Activated CD8-positive, alpha-beta memory T cell treated with anti-CD3 and anti-CD28 coated beads for 4 hours (primary cell): Measurements from ENCODE around the gene MYCBPAP.

Source experiments
- DNase-seq, 2 donors: peaks; one replicate each; pipeline ENCODE4 v3.0.0-alpha.2; 2020; ENCODE audit warnings: low read depth in 2 of 2

The MYCBPAP gene

DNA sequence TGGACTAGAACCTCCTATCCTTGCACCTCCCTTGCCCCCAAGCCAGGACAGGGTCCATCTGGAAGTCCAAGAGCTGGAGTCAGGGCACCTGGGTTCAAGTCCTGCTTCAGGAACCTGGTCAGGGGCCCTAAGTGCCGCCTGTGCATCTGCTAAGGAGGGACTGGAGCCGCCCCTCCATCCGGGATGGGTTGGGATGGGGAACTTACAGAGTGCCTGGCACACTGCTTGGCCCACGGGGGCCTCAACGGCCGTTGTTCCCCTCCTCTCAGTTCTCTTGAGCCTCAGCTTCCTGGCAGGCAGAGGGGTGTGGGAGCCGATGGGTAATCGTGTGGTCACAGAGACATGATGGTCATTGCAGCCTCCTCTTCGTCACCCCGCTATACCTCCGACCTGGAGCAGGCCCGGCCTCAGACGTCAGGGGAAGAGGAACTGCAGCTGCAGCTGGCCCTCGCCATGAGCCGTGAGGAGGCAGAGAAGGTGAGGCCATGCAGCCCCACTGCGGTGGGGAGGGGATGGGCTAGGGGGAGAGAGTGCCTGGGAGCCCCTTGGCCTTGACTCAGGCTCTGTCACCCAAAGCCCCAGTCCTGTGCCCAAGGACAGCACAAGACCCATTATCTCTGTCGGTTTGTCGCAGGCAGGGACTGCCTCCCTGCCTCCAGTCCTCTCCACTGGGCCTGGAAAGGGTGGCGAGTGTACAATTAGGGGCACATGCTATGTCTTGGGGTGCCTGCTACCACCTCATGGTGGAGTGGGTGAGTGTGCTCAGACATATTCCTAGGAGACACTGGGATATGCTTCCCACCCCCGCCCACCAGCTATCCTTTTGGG is 29.7 kb downstream of the MYCBPAP start:
- DNase-seq: no peak

GRCh38 chr17:50538549-50539410 is 30.5 kb downstream of the MYCBPAP start:
- DNase-seq: no peak

GRCh38 chr17:50539762-50540559 is 31.7 kb downstream of the MYCBPAP start:
- no peak for DNase-seq

GRCh38 chr17:50540560-50541401 is 32.5 kb downstream of the MYCBPAP start:
- DNase-seq: no peak

- DNase-seq: no peak
These were observed 33.1 kb downstream of the MYCBPAP start for GRCh38 chr17:50541402-50541715.

GRCh38 chr17:50541716-50542688 is 33.8 kb downstream of the MYCBPAP start:
- peak; percentile 66 to 69 for DNase-seq

DNA sequence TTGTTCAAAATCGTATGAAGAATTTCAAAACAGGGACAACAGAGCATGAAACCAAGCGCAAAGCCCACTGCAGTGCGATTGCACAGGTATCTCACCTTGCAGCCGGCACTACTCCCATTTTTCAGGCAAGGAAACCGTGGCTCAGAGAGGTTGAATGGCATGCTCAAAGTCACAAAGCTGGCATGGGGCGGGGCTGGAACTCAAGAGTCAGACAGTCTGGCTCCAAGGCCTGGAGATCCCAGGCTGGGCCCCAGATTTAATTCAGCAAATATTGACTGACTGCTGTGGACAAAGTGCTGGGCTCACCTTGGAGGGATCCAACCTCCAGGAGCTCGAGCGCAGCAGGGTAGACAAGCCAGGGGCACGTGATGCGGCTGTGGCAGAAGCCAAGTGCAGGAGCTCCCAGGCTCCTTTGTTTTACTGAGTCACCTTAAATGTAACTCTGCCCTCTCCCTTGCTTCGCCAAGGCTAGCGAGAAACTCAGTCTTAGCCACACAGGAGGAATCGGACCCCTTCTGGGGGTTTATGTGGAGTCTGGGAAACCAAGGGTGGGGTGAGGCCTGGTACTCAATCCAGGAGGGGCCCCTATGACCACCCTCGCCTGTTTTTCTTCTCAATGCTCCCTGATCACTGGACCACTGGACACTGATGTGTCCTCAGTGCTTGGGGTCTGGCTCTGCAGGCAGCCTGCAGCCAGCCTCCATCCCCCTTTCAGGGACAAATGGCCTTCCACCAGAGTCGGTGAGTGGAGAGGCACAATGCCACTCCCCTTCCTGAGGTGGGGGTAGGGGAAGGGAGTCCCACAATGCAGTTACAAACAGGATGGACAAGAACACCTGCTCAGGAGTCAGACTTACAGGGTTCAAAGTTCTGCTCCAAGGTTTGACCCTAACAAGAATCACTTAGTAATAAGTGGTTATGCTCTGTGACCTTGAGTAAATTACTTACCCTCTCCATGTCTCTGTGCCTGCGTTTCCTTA is 34.8 kb downstream of the MYCBPAP start:
- no peak for DNase-seq

GRCh38 chr17:50544516-50544915 is 36.3 kb downstream of the MYCBPAP start:
- DNase-seq: no peak

DNA sequence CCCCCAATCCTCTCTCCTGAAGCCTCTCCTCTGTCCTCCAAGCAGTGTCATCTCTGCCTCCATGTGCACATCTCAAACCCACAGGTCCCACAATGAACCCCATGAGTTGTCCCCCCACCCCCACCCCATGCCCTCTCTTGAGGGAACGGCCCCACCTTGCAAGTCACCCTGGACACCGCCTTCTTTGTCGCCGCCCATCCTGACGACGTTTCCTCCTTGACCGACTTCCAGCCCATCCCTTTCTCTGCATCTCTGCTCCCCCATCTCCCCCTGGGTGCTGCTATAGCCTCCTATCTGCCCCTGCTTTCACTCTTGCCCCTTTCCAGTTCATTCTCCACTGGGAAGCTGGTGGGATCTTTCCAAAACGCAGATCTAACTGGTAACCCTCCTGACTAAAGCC is 37.1 kb downstream of the MYCBPAP start:
- DNase-seq: no peak

- no peak for DNase-seq
These were observed 38.4 kb downstream of the MYCBPAP start for GRCh38 chr17:50546701-50547034.

- DNase-seq: peak; percentile 54 to 60
These were observed 38.9 kb downstream of the MYCBPAP start, which contains the start of gene SPATA20 for GRCh38 chr17:50547035-50547735. TSS of gene SPATA20 (plus strand) at chr17:50547174. CDS start at chr17:50547209, 35 bp downstream.

DNA sequence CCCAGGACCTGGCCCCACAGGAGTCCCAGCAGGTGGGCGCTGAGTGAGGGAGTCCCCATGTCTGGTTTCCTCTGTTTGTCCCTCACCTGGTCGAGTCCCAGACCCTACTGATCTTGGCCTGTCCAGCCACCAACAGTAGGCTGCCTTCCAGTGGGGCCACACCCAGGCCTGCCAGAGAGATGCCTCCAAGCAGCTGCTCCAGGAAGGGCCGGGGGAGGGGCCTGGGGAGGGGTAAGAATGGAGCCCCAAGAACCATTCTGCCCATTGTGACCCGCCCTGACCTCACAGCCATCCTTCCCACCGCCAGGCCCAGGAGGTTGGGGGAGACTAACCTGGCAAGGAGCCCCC is 39.5 kb downstream of the MYCBPAP start:
- DNase-seq: no peak

GRCh38 chr17:50548831-50549230 is 40.6 kb downstream of the MYCBPAP start:
- no peak for DNase-seq

DNA sequence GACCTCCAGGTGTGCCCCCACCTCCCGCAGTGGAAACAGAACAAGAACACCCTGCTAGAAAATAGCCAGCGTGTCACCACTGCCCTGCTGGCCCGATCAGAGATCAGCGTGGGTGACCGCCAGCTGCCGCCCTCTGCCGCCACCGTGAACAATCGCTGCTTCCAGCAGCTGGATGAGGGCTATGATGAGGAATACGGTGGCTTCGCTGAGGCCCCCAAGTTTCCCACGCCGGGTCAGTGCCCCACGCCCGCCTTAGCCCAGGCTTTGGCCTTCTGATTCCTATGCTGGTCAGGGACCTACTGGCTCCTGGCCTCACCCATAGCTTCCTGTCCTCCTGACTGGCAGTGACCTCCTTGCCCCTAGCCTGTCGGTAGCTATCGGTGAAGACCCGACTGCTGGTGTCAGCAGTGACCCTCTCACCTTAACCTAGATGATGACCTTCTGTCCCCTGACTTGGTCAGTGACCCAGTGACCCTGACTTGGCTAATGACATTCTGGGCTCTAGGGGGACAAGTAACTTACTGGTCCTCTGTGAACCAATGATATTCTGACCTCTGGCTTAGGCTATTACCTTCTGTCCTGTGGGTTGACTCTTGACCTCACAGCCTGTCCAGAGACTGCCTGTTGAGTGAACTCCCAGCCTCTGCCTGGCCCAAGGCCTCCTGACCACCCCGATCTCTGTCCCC is 41.2 kb downstream of the MYCBPAP start:
- DNase-seq: no peak

GRCh38 chr17:50549969-50550368 is 41.7 kb downstream of the MYCBPAP start:
- DNase-seq: no peak

DNA sequence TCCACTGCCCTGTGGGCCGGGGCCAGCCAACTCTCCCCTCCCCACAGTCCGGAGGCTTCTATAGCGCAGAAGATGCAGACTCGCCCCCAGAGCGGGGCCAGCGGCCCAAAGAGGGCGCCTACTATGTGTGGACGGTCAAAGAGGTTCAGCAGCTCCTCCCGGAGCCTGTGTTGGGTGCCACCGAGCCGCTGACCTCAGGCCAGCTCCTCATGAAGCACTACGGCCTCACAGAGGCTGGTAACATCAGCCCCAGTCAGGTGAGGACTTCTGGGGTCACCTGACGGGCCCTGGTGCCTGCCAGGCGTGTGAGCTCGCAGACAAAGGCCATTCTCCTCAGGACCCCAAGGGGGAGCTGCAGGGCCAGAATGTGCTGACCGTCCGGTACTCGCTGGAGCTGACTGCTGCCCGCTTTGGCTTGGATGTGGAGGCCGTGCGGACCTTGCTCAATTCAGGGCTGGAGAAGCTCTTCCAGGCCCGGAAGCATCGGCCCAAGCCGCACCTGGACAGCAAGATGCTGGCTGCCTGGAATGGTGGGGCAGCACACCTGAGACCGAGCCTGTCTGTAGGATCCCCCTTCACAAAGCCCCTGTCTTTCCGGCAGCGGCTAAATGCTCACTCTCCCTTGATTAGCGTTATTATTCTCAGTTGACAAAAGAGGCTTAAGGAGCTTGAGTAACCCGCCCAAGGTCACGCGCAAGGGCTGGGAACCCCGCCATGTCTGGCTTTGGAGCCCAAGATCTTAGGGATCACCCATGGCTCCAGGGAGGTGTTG is 42.6 kb downstream of the MYCBPAP start:
- DNase-seq: no peak

DNA sequence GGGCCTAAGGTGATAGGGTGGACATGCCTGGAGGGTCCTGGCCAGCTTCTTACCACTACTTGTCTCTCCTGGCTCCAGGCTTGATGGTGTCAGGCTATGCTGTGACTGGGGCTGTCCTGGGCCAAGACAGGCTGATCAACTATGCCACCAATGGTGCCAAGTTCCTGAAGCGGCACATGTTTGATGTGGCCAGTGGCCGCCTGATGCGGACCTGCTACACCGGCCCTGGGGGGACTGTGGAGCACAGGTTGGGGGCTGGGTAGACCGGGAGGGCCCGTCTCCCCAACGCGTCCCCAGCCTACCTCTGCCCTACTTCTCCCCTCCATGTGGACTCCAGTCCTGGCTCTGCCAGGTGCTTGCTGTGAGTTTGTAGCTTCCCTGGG is 43.2 kb downstream of the MYCBPAP start:
- no peak for DNase-seq
